ENCODE data around the gene UBAC1.

Gene UBAC1

DNA sequence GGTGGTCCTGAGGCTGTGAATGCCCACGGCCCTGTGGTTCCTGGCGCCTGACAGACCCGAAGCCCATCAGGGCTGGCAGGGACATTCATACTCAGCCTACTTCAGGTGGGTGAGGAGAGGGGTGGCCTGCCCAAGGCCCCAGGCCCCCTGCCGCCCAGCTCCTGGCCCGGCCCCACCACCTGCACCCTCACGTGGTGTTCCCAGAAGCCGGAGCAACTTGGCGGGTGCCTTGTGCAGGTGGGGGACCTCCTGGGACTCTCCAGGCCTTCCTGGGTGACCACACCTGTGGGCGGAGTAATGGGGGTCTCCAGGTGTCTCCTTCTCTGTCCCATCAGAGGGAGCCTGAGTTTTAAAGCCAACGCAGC, 36.8 kb upstream of the UBAC1 start:
- Histone ChIP-seq H3K9me3 (no peaks in the 10 kb centered on the region), H3K27me3 (no peaks in the 10 kb centered on the region), H3K27ac (no peak overlapping the region), H3K4me3 (no peak overlapping the region), H3K4me1 (peaks cover 0 to 6% (median 5%) of the 10 kb centered on the region in 4 donors), H3K36me3 (no peaks in the 10 kb centered on the region)
- DNase-seq: no peak
- intact Hi-C loops (cut with DNase I; ENCODE audit: low total_unique reads): no loop called here
- TF ChIP-seq CTCF (IDR thresholded peaks at IDR 0.05): no peak

- DNase-seq: no peak
- no peak for TF ChIP-seq CTCF (IDR thresholded peaks at IDR 0.05)
Observed at GRCh38 chr9:135997090-135998015, 36.2 kb upstream of the UBAC1 start.

GRCh38 chr9:135995816-135996215, 34.6 kb upstream of the UBAC1 start:
- Histone ChIP-seq H3K4me3 (no peak overlapping the region), H3K36me3 (no peaks in the 10 kb centered on the region), H3K27me3 (no peaks in the 10 kb centered on the region), H3K4me1 (peaks cover 0 to 13% (median 11%) of the 10 kb centered on the region in 4 donors), H3K27ac (no peak overlapping the region), H3K9me3 (no peaks in the 10 kb centered on the region)
- no peak for TF ChIP-seq CTCF (IDR thresholded peaks at IDR 0.05)
- no peak for DNase-seq
- intact Hi-C loops (cut with DNase I; ENCODE audit: low total_unique reads): no loop called here

More at GRCh38 chr9:135997090-135998015, 36.2 kb upstream of the UBAC1 start:
- Histone ChIP-seq H3K9me3 (no peaks in the 10 kb centered on the region), H3K36me3 (no peaks in the 10 kb centered on the region), H3K4me3 (no peak overlapping the region), H3K27ac (no peak overlapping the region), H3K27me3 (no peaks in the 10 kb centered on the region), H3K4me1 (peaks cover 0 to 11% (median 10%) of the 10 kb centered on the region in 4 donors)
- intact Hi-C loops (cut with DNase I; ENCODE audit: low total_unique reads): no loop called here

- TF ChIP-seq CTCF (IDR thresholded peaks at IDR 0.05): no peak
- H3K9me3 ChIP-seq: no peaks in the 10 kb centered on the region
- no peak for DNase-seq
- peaks cover 0 to 23% (median 21%) of the 10 kb centered on the region in 4 donors for H3K4me1 ChIP-seq
- no peaks in the 10 kb centered on the region for H3K36me3 ChIP-seq
- intact Hi-C loops (cut with DNase I; ENCODE audit: low total_unique reads): no loop called here
- no peak overlapping the region for H3K27ac ChIP-seq
- no peak overlapping the region for H3K4me3 ChIP-seq
- peaks cover 0 to 7% of the 10 kb centered on the region in 2 donors for H3K27me3 ChIP-seq
Observed at GRCh38 chr9:135994501-135995192, 33.5 kb upstream of the UBAC1 start.

GRCh38 chr9:135993765-135994500, 32.8 kb upstream of the UBAC1 start:
- intact Hi-C loops (cut with DNase I; ENCODE audit: low total_unique reads): no loop called here

More at GRCh38 chr9:135993765-135994500, 32.8 kb upstream of the UBAC1 start:
- no peaks in the 10 kb centered on the region for H3K9me3 ChIP-seq
- H3K36me3 ChIP-seq: no peaks in the 10 kb centered on the region
- DNase-seq: no peak
- no peak overlapping the region for H3K4me3 ChIP-seq
- H3K27me3 ChIP-seq: peaks cover 0 to 11% of the 10 kb centered on the region in 2 donors
- H3K27ac ChIP-seq: no peak overlapping the region
- peaks cover 0 to 28% (median 22%) of the 10 kb centered on the region in 4 donors for H3K4me1 ChIP-seq
- TF ChIP-seq CTCF (IDR thresholded peaks at IDR 0.05): no peak
